Neural progenitor cell (in vitro differentiated cells): ENCODE results near the gene TBC1D30.

Experiments
- EZH2 ChIP-seq: fragments of 200-600 bp; sonication (generic); IDR thresholded peaks from 2 replicates; pipeline ENCODE4 v1.6.1; 2017; ENCODE audit warnings: antibody characterized with exemption, mild to moderate bottlenecking, moderate library complexity
- TF ChIP-seq, protein P1 (sequence below): fragments of 200-600 bp; sonication (generic); IDR thresholded peaks from 2 replicates; pipeline ENCODE4 v1.5.1; 2017; ENCODE audit warnings: antibody characterized with exemption, mild to moderate bottlenecking

DNA sequence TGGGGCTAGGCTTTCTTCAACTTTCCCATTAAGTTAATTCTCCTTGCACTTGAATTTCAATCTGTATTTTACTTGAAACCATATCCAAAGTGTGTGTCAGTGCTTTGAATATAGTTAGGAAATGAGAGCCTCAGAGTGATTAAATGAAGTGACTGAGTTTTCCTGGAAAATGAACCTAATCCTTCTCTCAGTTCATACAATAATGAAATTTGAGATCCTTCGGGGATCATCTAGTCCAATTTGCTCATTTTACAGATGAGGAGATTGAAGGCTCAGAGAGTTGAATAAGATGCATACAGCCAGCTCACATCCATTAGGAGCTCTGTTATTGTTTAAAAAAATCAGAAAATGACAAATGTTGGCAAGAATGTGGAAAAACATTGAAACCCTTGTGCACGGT, 18.3 kb upstream of the TBC1D30 start:
- TF ChIP-seq, protein P1, sequence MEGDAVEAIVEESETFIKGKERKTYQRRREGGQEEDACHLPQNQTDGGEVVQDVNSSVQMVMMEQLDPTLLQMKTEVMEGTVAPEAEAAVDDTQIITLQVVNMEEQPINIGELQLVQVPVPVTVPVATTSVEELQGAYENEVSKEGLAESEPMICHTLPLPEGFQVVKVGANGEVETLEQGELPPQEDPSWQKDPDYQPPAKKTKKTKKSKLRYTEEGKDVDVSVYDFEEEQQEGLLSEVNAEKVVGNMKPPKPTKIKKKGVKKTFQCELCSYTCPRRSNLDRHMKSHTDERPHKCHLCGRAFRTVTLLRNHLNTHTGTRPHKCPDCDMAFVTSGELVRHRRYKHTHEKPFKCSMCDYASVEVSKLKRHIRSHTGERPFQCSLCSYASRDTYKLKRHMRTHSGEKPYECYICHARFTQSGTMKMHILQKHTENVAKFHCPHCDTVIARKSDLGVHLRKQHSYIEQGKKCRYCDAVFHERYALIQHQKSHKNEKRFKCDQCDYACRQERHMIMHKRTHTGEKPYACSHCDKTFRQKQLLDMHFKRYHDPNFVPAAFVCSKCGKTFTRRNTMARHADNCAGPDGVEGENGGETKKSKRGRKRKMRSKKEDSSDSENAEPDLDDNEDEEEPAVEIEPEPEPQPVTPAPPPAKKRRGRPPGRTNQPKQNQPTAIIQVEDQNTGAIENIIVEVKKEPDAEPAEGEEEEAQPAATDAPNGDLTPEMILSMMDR = no peak
- no peak for TF ChIP-seq EZH2
